Adrenal gland (tissue), 5 donors: ENCODE data around the gene KAT7.

Experiments
- POLR2A ChIP-seq, 2 donors: fragments of 450-650 bp; IDR thresholded peaks; one replicate each; pipeline ENCODE4 v1.6.1; 2017; ENCODE audit warnings: antibody characterized with exemption in 2 of 2, mild to moderate bottlenecking in 2 of 2, moderate library complexity in 1 of 2
- TF ChIP-seq, protein P1 (sequence below), 6 experiments: fragments of 450-650 bp in 4 of 6; fragments of 200-600 bp in 2 of 6; sonication (generic) in 1 of 6; IDR thresholded peaks; 1 replicate in 5 of 6; 2 replicates in 1 of 6; pipeline versions ENCODE4 v1.5.1 to v1.8.0; 2016 to 2021; ENCODE audit warnings: antibody characterized with exemption in 6 of 6, mild to moderate bottlenecking in 2 of 6, moderate library complexity in 1 of 6
- donor health status: DM: no; HTN: no; CAD: no.

DNA sequence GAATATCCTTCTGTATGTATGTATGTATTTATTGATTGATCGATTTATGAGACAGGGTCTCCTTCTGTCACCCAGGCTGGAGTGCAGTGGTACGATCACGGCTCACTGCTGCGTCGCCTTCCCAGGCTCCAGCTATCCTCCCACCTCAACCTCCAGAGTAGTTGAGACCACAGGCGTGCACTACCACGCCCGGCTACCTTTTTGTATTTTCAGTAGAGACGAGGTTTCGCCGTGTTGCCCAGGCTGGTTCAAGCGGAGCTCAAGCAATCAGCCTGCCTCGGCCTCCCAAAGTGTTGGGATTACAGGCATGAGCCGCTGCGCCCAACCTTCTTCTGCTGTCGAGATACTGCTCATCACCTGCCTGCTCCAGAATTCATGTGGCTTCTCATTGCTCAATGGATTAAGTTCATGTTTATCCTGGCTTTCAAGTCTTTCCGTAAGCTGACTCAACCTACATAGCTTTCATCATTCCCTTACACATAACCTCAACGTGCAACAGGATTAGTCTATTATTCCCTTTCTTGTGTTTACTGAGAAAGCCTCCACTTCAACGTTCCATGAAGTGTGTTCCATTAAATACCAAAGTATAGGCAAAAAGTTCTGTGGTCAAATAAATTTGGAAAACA, 45.8 kb downstream of the KAT7 start:
- TF ChIP-seq, protein P1, sequence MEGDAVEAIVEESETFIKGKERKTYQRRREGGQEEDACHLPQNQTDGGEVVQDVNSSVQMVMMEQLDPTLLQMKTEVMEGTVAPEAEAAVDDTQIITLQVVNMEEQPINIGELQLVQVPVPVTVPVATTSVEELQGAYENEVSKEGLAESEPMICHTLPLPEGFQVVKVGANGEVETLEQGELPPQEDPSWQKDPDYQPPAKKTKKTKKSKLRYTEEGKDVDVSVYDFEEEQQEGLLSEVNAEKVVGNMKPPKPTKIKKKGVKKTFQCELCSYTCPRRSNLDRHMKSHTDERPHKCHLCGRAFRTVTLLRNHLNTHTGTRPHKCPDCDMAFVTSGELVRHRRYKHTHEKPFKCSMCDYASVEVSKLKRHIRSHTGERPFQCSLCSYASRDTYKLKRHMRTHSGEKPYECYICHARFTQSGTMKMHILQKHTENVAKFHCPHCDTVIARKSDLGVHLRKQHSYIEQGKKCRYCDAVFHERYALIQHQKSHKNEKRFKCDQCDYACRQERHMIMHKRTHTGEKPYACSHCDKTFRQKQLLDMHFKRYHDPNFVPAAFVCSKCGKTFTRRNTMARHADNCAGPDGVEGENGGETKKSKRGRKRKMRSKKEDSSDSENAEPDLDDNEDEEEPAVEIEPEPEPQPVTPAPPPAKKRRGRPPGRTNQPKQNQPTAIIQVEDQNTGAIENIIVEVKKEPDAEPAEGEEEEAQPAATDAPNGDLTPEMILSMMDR (IDR thresholded peaks at IDR 0.05) = no peak
- no peak for TF ChIP-seq POLR2A (IDR thresholded peaks at IDR 0.05)
